ENCODE results near the gene MLLT3.
"Not testable (repeated sequence)": the region's sequence is repeated elsewhere in the genome, so short reads cannot be mapped to it uniquely, and the experiment has no call there.

MLLT3 gene

DNA sequence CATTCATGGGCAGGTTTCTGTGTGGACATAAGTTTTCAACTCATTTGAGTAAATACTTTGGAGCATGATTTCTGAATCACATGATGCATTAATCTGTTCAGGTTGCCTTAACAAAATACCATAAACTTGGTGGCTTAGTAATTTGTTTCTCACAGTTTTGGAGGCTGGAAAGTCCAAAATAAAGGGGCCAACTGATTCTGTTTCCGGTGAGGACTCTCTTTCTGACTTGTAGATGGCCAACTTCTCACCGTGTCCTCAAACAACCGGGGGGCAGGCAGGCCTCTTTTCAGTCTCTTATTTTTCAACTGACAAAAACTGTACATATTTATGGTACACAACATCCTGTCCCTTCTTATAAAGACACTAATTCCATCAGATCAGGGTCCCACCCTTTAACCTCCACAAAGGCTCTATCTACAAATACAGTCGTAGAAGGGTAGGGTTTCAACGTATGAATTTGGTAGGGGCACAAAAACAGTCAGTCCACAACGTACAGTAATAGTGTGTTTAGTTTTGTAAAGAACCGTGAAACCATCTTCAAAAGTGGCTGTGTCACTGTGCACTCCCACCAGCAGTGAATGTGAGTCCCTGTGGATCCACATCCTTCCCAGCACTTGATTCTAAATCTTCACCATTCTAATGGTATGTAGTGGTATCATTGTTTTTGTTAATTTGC is 37.2 kb downstream of the MLLT3 start:
- H3K4me2 ChIP-seq (ENCODE audit: low read depth, low read length, poor library complexity, severe bottlenecking) = no peak overlapping the region

DNA sequence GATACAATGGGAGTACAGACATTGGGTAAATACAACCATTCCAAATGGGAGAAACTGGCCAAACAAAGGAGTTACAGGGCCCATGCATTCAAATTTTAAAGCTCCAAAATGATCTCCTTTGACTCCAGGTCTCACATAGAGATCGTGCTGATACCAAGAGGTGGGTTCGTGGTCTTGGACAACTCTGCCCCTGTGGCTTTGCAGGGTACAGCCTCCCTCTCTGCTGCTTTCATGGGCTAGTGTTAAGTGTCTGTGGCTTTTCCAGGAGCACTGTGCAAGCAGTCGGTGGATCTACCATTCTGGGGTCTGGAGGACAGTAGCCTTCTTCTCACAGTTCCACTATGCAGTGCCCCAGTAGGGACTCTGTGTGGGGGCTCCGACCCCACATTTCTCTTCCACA is 39.2 kb downstream of the MLLT3 start:
- Histone ChIP-seq H3K4me1 (ENCODE audit: insufficient read depth, low read length, poor library complexity, severe bottlenecking) (peaks cover 19% of the 10 kb centered on the region), H3K36me3 (ENCODE audit: insufficient read depth, low read length) (peaks cover 13% of the 10 kb centered on the region; the same call in 1 of the 2 replicates), H3K9me3 (ENCODE audit: insufficient read depth, low read depth, low read length) (peaks cover 11% of the 10 kb centered on the region; the same call in 1 of the 2 replicates), H3K79me2 (ENCODE audit: insufficient read depth, low read length) (peaks cover 75% of the 10 kb centered on the region)
- not testable (repeated sequence) for H3K4me2 ChIP-seq (ENCODE audit: low read depth, low read length, poor library complexity, severe bottlenecking); H3K4me3 ChIP-seq (ENCODE audit: low read length, poor library complexity, severe bottlenecking); H3K9me2 ChIP-seq (replicated peaks; ENCODE audit: low read depth, low read length); H2AFZ ChIP-seq (ENCODE audit: low read length); H3K9ac ChIP-seq (ENCODE audit: low read depth, low read length, poor library complexity, severe bottlenecking); H3K27me3 ChIP-seq (ENCODE audit: insufficient read depth, low read length, poor library complexity, severe bottlenecking); H3F3A ChIP-seq (ENCODE audit: low read depth); H4K20me1 ChIP-seq (ENCODE audit: insufficient read depth, low read length, poor library complexity, severe bottlenecking)

More for the DNA sequence above, 37.2 kb downstream of the MLLT3 start:
- H3K79me2 ChIP-seq (ENCODE audit: insufficient read depth, low read length) = peaks cover 66% of the 10 kb centered on the region
- peaks cover 11% of the 10 kb centered on the region; the same call in 1 of the 2 replicates for H3K9me3 ChIP-seq (ENCODE audit: insufficient read depth, low read depth, low read length)
- H4K20me1 ChIP-seq (ENCODE audit: insufficient read depth, low read length, poor library complexity, severe bottlenecking) = no peaks in the 10 kb centered on the region
- H3K4me3 ChIP-seq (ENCODE audit: low read length, poor library complexity, severe bottlenecking) = no peak overlapping the region
- no peak overlapping the region for H3K9ac ChIP-seq (ENCODE audit: low read depth, low read length, poor library complexity, severe bottlenecking)
- peaks cover 14% of the 10 kb centered on the region; the same call in 1 of the 2 replicates for H3K36me3 ChIP-seq (ENCODE audit: insufficient read depth, low read length)
- H3K27me3 ChIP-seq (ENCODE audit: insufficient read depth, low read length, poor library complexity, severe bottlenecking) = no peaks in the 10 kb centered on the region
- H3F3A ChIP-seq (ENCODE audit: low read depth) = no peaks in the 10 kb centered on the region
- TF ChIP-seq EZH2phosphoT487 (IDR thresholded peaks at IDR 0.05; ENCODE audit: borderline replicate concordance) = no peak
- TF ChIP-seq, protein P1, sequence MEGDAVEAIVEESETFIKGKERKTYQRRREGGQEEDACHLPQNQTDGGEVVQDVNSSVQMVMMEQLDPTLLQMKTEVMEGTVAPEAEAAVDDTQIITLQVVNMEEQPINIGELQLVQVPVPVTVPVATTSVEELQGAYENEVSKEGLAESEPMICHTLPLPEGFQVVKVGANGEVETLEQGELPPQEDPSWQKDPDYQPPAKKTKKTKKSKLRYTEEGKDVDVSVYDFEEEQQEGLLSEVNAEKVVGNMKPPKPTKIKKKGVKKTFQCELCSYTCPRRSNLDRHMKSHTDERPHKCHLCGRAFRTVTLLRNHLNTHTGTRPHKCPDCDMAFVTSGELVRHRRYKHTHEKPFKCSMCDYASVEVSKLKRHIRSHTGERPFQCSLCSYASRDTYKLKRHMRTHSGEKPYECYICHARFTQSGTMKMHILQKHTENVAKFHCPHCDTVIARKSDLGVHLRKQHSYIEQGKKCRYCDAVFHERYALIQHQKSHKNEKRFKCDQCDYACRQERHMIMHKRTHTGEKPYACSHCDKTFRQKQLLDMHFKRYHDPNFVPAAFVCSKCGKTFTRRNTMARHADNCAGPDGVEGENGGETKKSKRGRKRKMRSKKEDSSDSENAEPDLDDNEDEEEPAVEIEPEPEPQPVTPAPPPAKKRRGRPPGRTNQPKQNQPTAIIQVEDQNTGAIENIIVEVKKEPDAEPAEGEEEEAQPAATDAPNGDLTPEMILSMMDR (conservative IDR thresholded peaks at IDR 0.05; ENCODE audit: low read length) = no peak
- peaks cover 10% of the 10 kb centered on the region for H3K4me1 ChIP-seq (ENCODE audit: insufficient read depth, low read length, poor library complexity, severe bottlenecking)
- no peak overlapping the region for H2AFZ ChIP-seq (ENCODE audit: low read length)
- no peaks in the 10 kb centered on the region for H3K9me2 ChIP-seq (replicated peaks; ENCODE audit: low read depth, low read length)

DNA sequence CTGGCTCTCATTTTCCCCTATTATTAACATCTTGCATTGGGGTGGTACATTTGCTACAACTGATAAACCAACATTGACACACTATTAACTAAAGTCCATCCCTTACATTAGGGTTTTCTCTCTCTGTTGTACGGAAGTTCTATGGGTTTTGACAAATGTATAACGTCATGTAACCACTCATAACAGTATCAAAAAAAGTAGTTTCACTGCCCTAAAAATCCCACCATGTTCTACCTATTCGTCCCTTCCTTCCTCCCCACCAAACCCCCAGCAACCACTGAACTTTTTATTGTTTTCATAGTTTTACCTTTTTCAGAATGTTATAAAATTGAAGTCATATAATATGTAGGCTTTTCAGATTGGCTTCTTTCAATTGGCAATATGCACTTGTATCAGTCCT is 40.1 kb downstream of the MLLT3 start:
- peaks cover 19% of the 10 kb centered on the region for H3K4me1 ChIP-seq (ENCODE audit: insufficient read depth, low read length, poor library complexity, severe bottlenecking)
- peaks cover 11% of the 10 kb centered on the region; the same call in 1 of the 2 replicates for H3K9me3 ChIP-seq (ENCODE audit: insufficient read depth, low read depth, low read length)
- H4K20me1 ChIP-seq (ENCODE audit: insufficient read depth, low read length, poor library complexity, severe bottlenecking) = peaks cover 4% of the 10 kb centered on the region
- no peak overlapping the region for H2AFZ ChIP-seq (ENCODE audit: low read length)
- TF ChIP-seq EZH2phosphoT487 (IDR thresholded peaks at IDR 0.05; ENCODE audit: borderline replicate concordance) = no peak
- TF ChIP-seq, protein P1 (conservative IDR thresholded peaks at IDR 0.05; ENCODE audit: low read length) = no peak
- H3K4me2 ChIP-seq (ENCODE audit: low read depth, low read length, poor library complexity, severe bottlenecking) = no peak overlapping the region
- H3K9ac ChIP-seq (ENCODE audit: low read depth, low read length, poor library complexity, severe bottlenecking) = no peak overlapping the region
- H3K4me3 ChIP-seq (ENCODE audit: low read length, poor library complexity, severe bottlenecking) = no peak overlapping the region
- H3K27me3 ChIP-seq (ENCODE audit: insufficient read depth, low read length, poor library complexity, severe bottlenecking) = no peaks in the 10 kb centered on the region
- H3K79me2 ChIP-seq (ENCODE audit: insufficient read depth, low read length) = peaks cover 81% of the 10 kb centered on the region
- peaks cover 16% of the 10 kb centered on the region; the same call in 1 of the 2 replicates for H3K36me3 ChIP-seq (ENCODE audit: insufficient read depth, low read length)
- H3F3A ChIP-seq (ENCODE audit: low read depth) = no peaks in the 10 kb centered on the region
- no peaks in the 10 kb centered on the region for H3K9me2 ChIP-seq (replicated peaks; ENCODE audit: low read depth, low read length)

DNA sequence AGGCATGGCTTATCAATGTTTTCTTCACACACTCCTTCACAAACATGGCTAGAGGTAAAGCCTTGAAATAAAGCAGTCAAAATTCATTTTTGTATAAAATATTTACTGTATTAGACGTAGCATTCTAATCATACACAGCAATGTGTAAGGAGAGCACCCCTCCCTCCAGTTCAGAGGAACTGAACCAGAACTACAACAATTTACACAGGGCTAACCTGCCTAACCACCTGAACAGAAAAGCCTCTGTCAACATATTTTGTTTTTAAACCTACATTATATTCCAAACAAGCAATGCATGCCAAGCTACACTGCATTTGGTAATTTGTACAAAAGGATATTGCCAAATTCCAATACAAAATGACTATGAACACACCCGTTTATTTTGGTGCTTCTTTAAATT is 41.6 kb downstream of the MLLT3 start:
- H3K9me3 ChIP-seq (ENCODE audit: insufficient read depth, low read depth, low read length) = peaks cover 9% of the 10 kb centered on the region; the same call in 1 of the 2 replicates
- H2AFZ ChIP-seq (ENCODE audit: low read length) = no peak overlapping the region
- H3K27me3 ChIP-seq (ENCODE audit: insufficient read depth, low read length, poor library complexity, severe bottlenecking) = no peaks in the 10 kb centered on the region
- no peak overlapping the region for H3K4me2 ChIP-seq (ENCODE audit: low read depth, low read length, poor library complexity, severe bottlenecking)
- H4K20me1 ChIP-seq (ENCODE audit: insufficient read depth, low read length, poor library complexity, severe bottlenecking) = peaks cover 4% of the 10 kb centered on the region
- no peak overlapping the region for H3K9ac ChIP-seq (ENCODE audit: low read depth, low read length, poor library complexity, severe bottlenecking)
- H3K4me1 ChIP-seq (ENCODE audit: insufficient read depth, low read length, poor library complexity, severe bottlenecking) = peaks cover 19% of the 10 kb centered on the region
- peaks cover 22% of the 10 kb centered on the region; the same call in 1 of the 2 replicates for H3K36me3 ChIP-seq (ENCODE audit: insufficient read depth, low read length)
- no peak for TF ChIP-seq EZH2phosphoT487 (IDR thresholded peaks at IDR 0.05; ENCODE audit: borderline replicate concordance)
- TF ChIP-seq, protein P1 (conservative IDR thresholded peaks at IDR 0.05; ENCODE audit: low read length) = no peak
- H3K9me2 ChIP-seq (replicated peaks; ENCODE audit: low read depth, low read length) = no peaks in the 10 kb centered on the region
- H3K79me2 ChIP-seq (ENCODE audit: insufficient read depth, low read length) = peaks cover 82% of the 10 kb centered on the region
- H3F3A ChIP-seq (ENCODE audit: low read depth) = no peaks in the 10 kb centered on the region
- no peak overlapping the region for H3K4me3 ChIP-seq (ENCODE audit: low read length, poor library complexity, severe bottlenecking)

Data from Loucy (cell line).